A673 (cell line): ENCODE measurements around the gene SRI.

Source experiments
- CTCF ChIP-seq: fragments of 300-800, 200-600 bp; sonication (generic); conservative IDR thresholded peaks from 2 replicates; pipeline ENCODE4 v1.5.1; 2017; ENCODE audit warnings: low read depth, mild to moderate bottlenecking, antibody characterized with exemption, low read length, moderate library complexity, mixed read lengths
- EZH2 ChIP-seq: fragments of 200-600 bp; sonication (generic); IDR thresholded peaks from 2 replicates; pipeline ENCODE4 v1.6.1; 2017; ENCODE audit warnings: borderline replicate concordance, low read depth, mild to moderate bottlenecking, mixed read lengths, antibody characterized with exemption, low read length; ENCODE audit not compliant: poor library complexity, severe bottlenecking

GRCh38 chr7:88254721-88255424 lies 35.0 kb upstream of the SRI start:
- TF ChIP-seq CTCF (no peak), EZH2 (no peak)
